ENCODE results near the gene HP. TPM values are rescaled to one million over a fixed set of nuclear protein-coding genes. Genes with fewer than 3 reads are reported as not detected.

Gene HP
- total and polyA plus RNA-seq, 8 donors = 0.08 to 43.5 (median 1.3) TPM

Other genes with a start within 250 kb of the HP start
- gene AP1G1, start 245.7 kb upstream of the HP start, total RNA-seq = 10 to 100 TPM; 31.6 to 50.8 (median 39.8) TPM
- gene AP1G1, start 245.7 kb upstream of the HP start, polyA plus RNA-seq = 10 to 100 TPM; 15.3 to 27.6 TPM
- gene ATXN1L, start 208.5 kb upstream of the HP start, total RNA-seq = 10 to 100 TPM; 10.2 to 17.4 (median 12.4) TPM
- gene ATXN1L, start 208.5 kb upstream of the HP start, polyA plus RNA-seq = 1 to 10 TPM; 5.5 to 6.2 TPM
- 1 to 10 TPM; 3.0 to 4.5 (median 3.9) TPM for gene ZNF821, start 170.3 kb upstream of the HP start, total RNA-seq
- 10 to 100 TPM in 1 of 2 donors, 1 to 10 TPM in 1; 6.1 to 12.6 TPM for gene ZNF821, start 170.3 kb upstream of the HP start, polyA plus RNA-seq
- 100 to 1,000 TPM in 1 of 6 donors, 10 to 100 TPM in 5; 56.1 to 115 (median 69.4) TPM for gene IST1, start 159.0 kb upstream of the HP start, total RNA-seq
- 100 to 1,000 TPM in 1 of 2 donors, 10 to 100 TPM in 1; 57.1 to 121 TPM for gene IST1, start 159.0 kb upstream of the HP start, polyA plus RNA-seq
- gene PKD1L3, start 54.1 kb upstream of the HP start, total RNA-seq = under 1 TPM in 3 of 6 donors, not detected in 3; 0.03 to 0.06 (median 0.03) TPM
- under 1 TPM in 1 of 2 donors, not detected in 1; 0.08 TPM for gene PKD1L3, start 54.1 kb upstream of the HP start, polyA plus RNA-seq
- 1 to 10 TPM; 2.2 to 5.2 (median 4.0) TPM for gene DHODH, start 45.8 kb upstream of the HP start, total RNA-seq
- 1 to 10 TPM; 4.2 to 4.6 TPM for gene DHODH, start 45.8 kb upstream of the HP start, polyA plus RNA-seq
- gene HPR, start 8.7 kb downstream of the HP start, total RNA-seq = not detected
- 1 to 10 TPM in 1 of 2 donors, under 1 TPM in 1; 0.85 to 1.2 TPM for gene HPR, start 8.7 kb downstream of the HP start, polyA plus RNA-seq
- gene TXNL4B, start 39.1 kb downstream of the HP start, total RNA-seq = 1 to 10 TPM; 5.3 to 9.6 (median 6.9) TPM
- 1 to 10 TPM; 5.7 to 7.2 TPM for gene TXNL4B, start 39.1 kb downstream of the HP start, polyA plus RNA-seq
- gene DHX38, start 39.3 kb downstream of the HP start, total RNA-seq = 10 to 100 TPM; 16.3 to 31.6 (median 22.6) TPM
- gene DHX38, start 39.3 kb downstream of the HP start, polyA plus RNA-seq = 10 to 100 TPM; 63.1 to 68.2 TPM
- 1 to 10 TPM; 1.8 to 6.6 (median 2.5) TPM for gene PMFBP1, start 117.7 kb downstream of the HP start, total RNA-seq
- 1 to 10 TPM; 3.1 to 3.7 TPM for gene PMFBP1, start 117.7 kb downstream of the HP start, polyA plus RNA-seq